BE2C (cell line): ENCODE data around the gene LRFN2.

Experiments
- DNase-seq: peaks from one replicate; pipeline ENCODE4 v3.0.0-alpha.2; 2020
- H3K27me3 ChIP-seq: fragments of 250-450 bp; sonication (Bioruptor Pico); 2 replicates; pipeline ENCODE4 v1.5.1; 2020; ENCODE audit warnings: mild to moderate bottlenecking
- H3K36me3 ChIP-seq: fragments of 250-450 bp; sonication (Bioruptor Pico); 2 replicates; pipeline ENCODE4 v1.5.1; 2020; ENCODE audit warnings: mild to moderate bottlenecking
- H3K4me1 ChIP-seq: fragments of 250-450 bp; sonication (Bioruptor Pico); 2 replicates; pipeline ENCODE4 v1.5.1; 2020
- H3K4me3 ChIP-seq: 2 replicates; pipeline ENCODE4 v1.5.1; 2011; ENCODE audit warnings: low read depth, low read length
- H3K9me3 ChIP-seq: fragments of 250-450 bp; sonication (Bioruptor Pico); 2 replicates; pipeline ENCODE4 v1.5.1; 2020
- TF ChIP-seq, protein P1 (sequence below): IDR thresholded peaks from 2 replicates; pipeline ENCODE4 v1.5.1; 2012; ENCODE audit warnings: mild to moderate bottlenecking, low read depth, low read length

The LRFN2 gene

GRCh38 chr6:40498148-40498547, 89.0 kb downstream of the LRFN2 start:
- Histone ChIP-seq H3K36me3 (no peaks in the 10 kb centered on the region), H3K4me3 (no peak overlapping the region), H3K9me3 (no peaks in the 10 kb centered on the region), H3K27me3 (no peaks in the 10 kb centered on the region), H3K4me1 (no peaks in the 10 kb centered on the region)
- DNase-seq = no peak
- TF ChIP-seq, protein P1, sequence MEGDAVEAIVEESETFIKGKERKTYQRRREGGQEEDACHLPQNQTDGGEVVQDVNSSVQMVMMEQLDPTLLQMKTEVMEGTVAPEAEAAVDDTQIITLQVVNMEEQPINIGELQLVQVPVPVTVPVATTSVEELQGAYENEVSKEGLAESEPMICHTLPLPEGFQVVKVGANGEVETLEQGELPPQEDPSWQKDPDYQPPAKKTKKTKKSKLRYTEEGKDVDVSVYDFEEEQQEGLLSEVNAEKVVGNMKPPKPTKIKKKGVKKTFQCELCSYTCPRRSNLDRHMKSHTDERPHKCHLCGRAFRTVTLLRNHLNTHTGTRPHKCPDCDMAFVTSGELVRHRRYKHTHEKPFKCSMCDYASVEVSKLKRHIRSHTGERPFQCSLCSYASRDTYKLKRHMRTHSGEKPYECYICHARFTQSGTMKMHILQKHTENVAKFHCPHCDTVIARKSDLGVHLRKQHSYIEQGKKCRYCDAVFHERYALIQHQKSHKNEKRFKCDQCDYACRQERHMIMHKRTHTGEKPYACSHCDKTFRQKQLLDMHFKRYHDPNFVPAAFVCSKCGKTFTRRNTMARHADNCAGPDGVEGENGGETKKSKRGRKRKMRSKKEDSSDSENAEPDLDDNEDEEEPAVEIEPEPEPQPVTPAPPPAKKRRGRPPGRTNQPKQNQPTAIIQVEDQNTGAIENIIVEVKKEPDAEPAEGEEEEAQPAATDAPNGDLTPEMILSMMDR = no peak

GRCh38 chr6:40492187-40492586, 95.0 kb downstream of the LRFN2 start:
- H3K9me3 ChIP-seq = no peaks in the 10 kb centered on the region
- no peaks in the 10 kb centered on the region for H3K36me3 ChIP-seq
- TF ChIP-seq, protein P1 = no peak
- no peak for DNase-seq
- H3K4me3 ChIP-seq = no peak overlapping the region
- H3K4me1 ChIP-seq = no peaks in the 10 kb centered on the region; the same call in 1 of the 2 replicates
- no peaks in the 10 kb centered on the region for H3K27me3 ChIP-seq

- no peak overlapping the region for H3K4me3 ChIP-seq
- no peaks in the 10 kb centered on the region for H3K27me3 ChIP-seq
- peak; percentile 41 for DNase-seq
- H3K4me1 ChIP-seq = peaks cover 4% of the 10 kb centered on the region
- H3K9me3 ChIP-seq = no peaks in the 10 kb centered on the region
- H3K36me3 ChIP-seq = no peaks in the 10 kb centered on the region
- TF ChIP-seq, protein P1 = no peak
Observed at GRCh38 chr6:40490508-40490907, 96.7 kb downstream of the LRFN2 start.

GRCh38 chr6:40489798-40490197, 97.4 kb downstream of the LRFN2 start:
- H3K9me3 ChIP-seq = no peaks in the 10 kb centered on the region
- H3K36me3 ChIP-seq = no peaks in the 10 kb centered on the region
- H3K4me3 ChIP-seq = no peak overlapping the region
- peaks cover 10% of the 10 kb centered on the region for H3K4me1 ChIP-seq
- TF ChIP-seq, protein P1 = no peak
- no peaks in the 10 kb centered on the region for H3K27me3 ChIP-seq
- DNase-seq = no peak

GRCh38 chr6:40486576-40486975, 100.6 kb downstream of the LRFN2 start:
- Histone ChIP-seq H3K27me3 (no peaks in the 10 kb centered on the region), H3K4me1 (peaks cover 13% of the 10 kb centered on the region), H3K36me3 (no peaks in the 10 kb centered on the region), H3K4me3 (no peak overlapping the region), H3K9me3 (no peaks in the 10 kb centered on the region)
- TF ChIP-seq, protein P1 = no peak
- DNase-seq = no peak

DNA sequence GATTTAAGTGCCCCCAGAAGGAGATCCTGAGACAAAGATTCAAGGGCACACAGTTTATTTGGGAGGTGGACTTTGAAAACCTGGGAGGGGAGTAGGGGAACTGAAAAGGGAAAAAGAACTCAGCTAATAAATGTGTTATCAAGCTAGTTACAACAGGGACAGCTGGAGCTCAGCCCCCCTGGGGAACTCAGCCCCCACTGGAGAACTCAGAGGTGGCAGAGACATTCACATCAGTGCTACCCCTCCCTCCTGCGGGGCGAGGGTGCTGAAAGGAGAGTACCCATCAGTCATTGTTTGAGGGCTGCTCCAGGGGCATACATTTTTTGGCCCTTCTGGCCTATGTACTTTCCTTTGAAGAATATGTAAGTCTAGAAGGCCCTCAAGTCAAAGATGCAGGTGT, 101.4 kb downstream of the LRFN2 start:
- TF ChIP-seq, protein P1 = no peak
- no peaks in the 10 kb centered on the region for H3K36me3 ChIP-seq
- H3K4me3 ChIP-seq = no peak overlapping the region
- no peak for DNase-seq
- H3K27me3 ChIP-seq = no peaks in the 10 kb centered on the region
- peaks cover 13% of the 10 kb centered on the region for H3K4me1 ChIP-seq
- no peaks in the 10 kb centered on the region for H3K9me3 ChIP-seq
